Measurements from ENCODE around the gene EVC2. TPM values are rescaled to one million over a fixed set of nuclear protein-coding genes. Genes with fewer than 3 reads are reported as not detected.

Gene EVC2
- total RNA-seq, 1 donor from 2014 or later = 0.54 TPM

DNA sequence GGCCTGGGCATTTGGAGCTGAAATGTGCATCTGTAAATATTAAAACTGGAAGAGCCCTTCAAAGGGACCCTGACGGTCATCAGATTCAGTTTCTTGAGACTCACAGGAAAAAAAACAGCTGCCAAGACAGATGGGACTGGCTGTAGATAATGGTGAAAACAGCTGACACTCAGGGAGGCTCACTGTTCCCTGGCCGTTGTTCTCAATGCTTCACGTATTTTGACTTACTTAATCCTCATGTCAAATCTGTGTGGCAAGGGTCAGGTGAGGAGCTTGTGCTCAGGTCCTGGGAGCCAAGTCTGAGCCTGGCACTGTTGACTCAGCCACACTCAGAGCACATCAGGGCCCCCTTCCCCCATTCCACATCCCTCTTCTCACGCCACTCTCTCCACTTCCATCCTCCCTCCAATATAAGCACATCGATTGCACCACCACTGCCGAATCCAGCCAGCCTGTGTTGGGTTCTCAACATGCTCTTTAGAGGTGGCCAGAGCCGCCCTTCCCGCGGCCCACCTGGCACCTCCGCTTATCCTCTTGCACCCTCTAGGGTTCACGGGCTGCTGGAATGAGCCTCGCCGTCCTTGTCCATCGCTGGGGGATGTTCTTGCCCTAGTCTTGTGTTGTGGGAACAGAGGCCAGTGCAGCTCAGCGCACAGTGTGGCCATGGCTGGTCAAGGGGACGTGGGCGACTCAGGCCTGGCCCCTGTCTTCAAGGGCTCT is 42.7 kb upstream of the EVC2 start:
- H3K27ac Mint-ChIP-seq = no peak overlapping the region

GRCh38 chr4:5750052-5750945 is 41.9 kb upstream of the EVC2 start:
- H3K27me3 Mint-ChIP-seq (ENCODE audit: insufficient read depth) = no peaks in the 10 kb centered on the region
- no peak for DNase-seq (ENCODE audit: low spot score)
- peaks cover 3% of the 10 kb centered on the region for H3K36me3 Mint-ChIP-seq (ENCODE audit: low read depth)
- intact Hi-C loops (cut with micrococcal nuclease) = no loop called here
- peaks cover 4% of the 10 kb centered on the region for H3K9me3 Mint-ChIP-seq
- H3K4me1 Mint-ChIP-seq (ENCODE audit: low read depth) = no peaks in the 10 kb centered on the region
- no peak overlapping the region for H3K4me3 Mint-ChIP-seq
- H3K27ac Mint-ChIP-seq = no peak overlapping the region

More for the DNA sequence above, 42.7 kb upstream of the EVC2 start:
- peaks cover 4% of the 10 kb centered on the region for H3K9me3 Mint-ChIP-seq
- intact Hi-C loops (cut with micrococcal nuclease) = no loop called here
- H3K4me1 Mint-ChIP-seq (ENCODE audit: low read depth) = no peaks in the 10 kb centered on the region
- no peak overlapping the region for H3K4me3 Mint-ChIP-seq
- no peak for DNase-seq (ENCODE audit: low spot score)
- H3K27me3 Mint-ChIP-seq (ENCODE audit: insufficient read depth) = no peaks in the 10 kb centered on the region
- H3K36me3 Mint-ChIP-seq (ENCODE audit: low read depth) = peaks cover 3% of the 10 kb centered on the region

GRCh38 chr4:5749568-5749967 is 41.2 kb upstream of the EVC2 start:
- no peak for DNase-seq (ENCODE audit: low spot score)
- H3K27ac Mint-ChIP-seq = no peak overlapping the region
- peaks cover 4% of the 10 kb centered on the region for H3K9me3 Mint-ChIP-seq
- H3K27me3 Mint-ChIP-seq (ENCODE audit: insufficient read depth) = no peaks in the 10 kb centered on the region
- intact Hi-C loops (cut with micrococcal nuclease) = no loop called here
- no peak overlapping the region for H3K4me3 Mint-ChIP-seq
- H3K4me1 Mint-ChIP-seq (ENCODE audit: low read depth) = no peaks in the 10 kb centered on the region
- peaks cover 3% of the 10 kb centered on the region for H3K36me3 Mint-ChIP-seq (ENCODE audit: low read depth)

DNA sequence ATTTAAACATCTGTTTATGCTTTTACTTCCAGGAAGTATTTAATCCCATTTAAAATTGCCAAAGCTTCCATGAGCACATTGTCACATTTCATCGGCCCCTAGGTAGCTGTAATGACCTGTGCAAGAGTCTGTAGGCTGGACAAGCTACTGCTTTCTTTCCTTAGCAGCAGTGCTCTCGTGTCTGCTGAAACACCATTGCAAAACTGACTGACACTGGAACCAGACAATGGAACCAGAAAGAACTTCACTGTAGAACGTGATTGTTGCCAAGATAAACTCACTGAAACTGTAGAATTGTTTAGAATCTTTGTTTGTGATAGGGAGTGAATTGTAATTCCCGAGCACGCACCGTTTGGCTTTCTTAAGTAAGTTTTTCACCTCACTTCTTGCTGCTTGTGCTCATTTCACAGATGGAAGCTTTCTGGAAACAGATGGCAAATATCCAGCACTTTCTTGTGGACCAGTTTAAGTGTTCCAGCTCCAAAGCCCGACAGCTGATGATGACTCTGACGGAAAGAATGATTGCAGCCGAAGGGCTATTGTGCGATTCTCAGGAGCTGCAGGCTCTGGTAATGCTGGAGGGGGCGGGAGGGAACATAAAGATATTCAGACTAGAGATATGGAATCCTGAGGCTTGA is 39.5 kb upstream of the EVC2 start:
- no peak overlapping the region for H3K27ac Mint-ChIP-seq
- peaks cover 3% of the 10 kb centered on the region for H3K36me3 Mint-ChIP-seq (ENCODE audit: low read depth)
- intact Hi-C loops (cut with micrococcal nuclease) = no loop called here
- H3K27me3 Mint-ChIP-seq (ENCODE audit: insufficient read depth) = no peaks in the 10 kb centered on the region
- DNase-seq (ENCODE audit: low spot score) = no peak
- no peaks in the 10 kb centered on the region for H3K4me1 Mint-ChIP-seq (ENCODE audit: low read depth)
- peaks cover 4% of the 10 kb centered on the region for H3K9me3 Mint-ChIP-seq
- H3K4me3 Mint-ChIP-seq = no peak overlapping the region

GRCh38 chr4:5746829-5747737 is 38.7 kb upstream of the EVC2 start:
- no peak for DNase-seq (ENCODE audit: low spot score)
- Mint-ChIP-seq H3K4me1 (ENCODE audit: low read depth) (no peaks in the 10 kb centered on the region), H3K9me3 (peaks cover 4% of the 10 kb centered on the region), H3K4me3 (no peak overlapping the region), H3K27ac (no peak overlapping the region), H3K27me3 (ENCODE audit: insufficient read depth) (no peaks in the 10 kb centered on the region), H3K36me3 (ENCODE audit: low read depth) (peaks cover 3% of the 10 kb centered on the region)
- intact Hi-C loops (cut with micrococcal nuclease) = no loop called here

GRCh38 chr4:5746250-5746649 is 37.9 kb upstream of the EVC2 start:
- DNase-seq (ENCODE audit: low spot score) = no peak
- H3K27ac Mint-ChIP-seq = no peak overlapping the region
- H3K27me3 Mint-ChIP-seq (ENCODE audit: insufficient read depth) = no peaks in the 10 kb centered on the region
- peaks cover 4% of the 10 kb centered on the region for H3K9me3 Mint-ChIP-seq
- no peak overlapping the region for H3K4me3 Mint-ChIP-seq
- H3K4me1 Mint-ChIP-seq (ENCODE audit: low read depth) = no peaks in the 10 kb centered on the region
- intact Hi-C loops (cut with micrococcal nuclease) = no loop called here
- H3K36me3 Mint-ChIP-seq (ENCODE audit: low read depth) = peaks cover 3% of the 10 kb centered on the region

DNA sequence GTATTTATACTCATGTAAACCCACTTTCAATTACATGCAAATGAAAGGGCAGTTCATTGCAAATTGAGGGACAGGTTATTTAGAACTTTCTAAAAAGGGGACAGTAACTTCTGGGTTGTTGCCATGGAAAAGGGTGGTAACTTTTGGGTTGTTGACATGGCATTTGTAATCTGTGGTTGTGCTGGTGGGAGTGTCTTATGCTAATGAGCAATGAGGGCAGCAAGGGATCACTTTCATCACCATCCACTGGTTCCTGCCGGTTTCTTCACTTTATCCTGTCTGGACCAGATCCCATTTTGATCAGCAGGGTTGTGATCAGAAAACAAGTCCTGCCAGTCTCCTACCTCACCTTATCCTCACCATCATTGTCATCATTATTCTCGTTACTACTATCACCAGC is 34.6 kb upstream of the EVC2 start:
- no peak overlapping the region for H3K4me3 Mint-ChIP-seq
- DNase-seq (ENCODE audit: low spot score) = no peak
- H3K4me1 Mint-ChIP-seq (ENCODE audit: low read depth) = no peaks in the 10 kb centered on the region
- H3K27ac Mint-ChIP-seq = no peak overlapping the region
- peaks cover 4% of the 10 kb centered on the region for H3K9me3 Mint-ChIP-seq
- H3K36me3 Mint-ChIP-seq (ENCODE audit: low read depth) = peaks cover 3% of the 10 kb centered on the region
- no peaks in the 10 kb centered on the region for H3K27me3 Mint-ChIP-seq (ENCODE audit: insufficient read depth)
- intact Hi-C loops (cut with micrococcal nuclease) = no loop called here

GRCh38 chr4:5742388-5742787 is 34.0 kb upstream of the EVC2 start:
- Mint-ChIP-seq H3K9me3 (peaks cover 4% of the 10 kb centered on the region), H3K27ac (no peak overlapping the region), H3K27me3 (ENCODE audit: insufficient read depth) (no peaks in the 10 kb centered on the region), H3K4me3 (no peak overlapping the region), H3K36me3 (ENCODE audit: low read depth) (peaks cover 3% of the 10 kb centered on the region), H3K4me1 (ENCODE audit: low read depth) (no peaks in the 10 kb centered on the region)
- DNase-seq (ENCODE audit: low spot score) = no peak
- intact Hi-C loops (cut with micrococcal nuclease) = no loop called here

DNA sequence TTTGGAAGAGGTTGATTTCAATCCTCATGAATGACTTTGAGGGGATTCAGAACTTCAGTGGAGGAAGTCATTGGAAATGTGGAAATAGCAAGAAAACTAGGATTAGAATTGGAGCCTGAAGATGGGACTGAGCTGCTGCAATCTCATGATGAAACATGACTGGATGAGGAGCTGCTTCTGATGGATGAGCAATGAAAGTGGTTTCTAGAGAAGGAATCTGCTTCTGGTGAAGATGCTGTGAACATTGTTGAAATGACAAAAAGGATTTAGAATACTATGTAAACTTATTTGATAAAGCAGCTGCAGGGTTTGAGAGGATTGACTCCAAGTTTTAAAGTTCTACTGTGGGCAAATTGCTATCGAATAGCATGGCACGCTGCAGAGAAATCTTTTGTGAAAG is 29.7 kb upstream of the EVC2 start:
- intact Hi-C loops (cut with micrococcal nuclease) = no loop called here
- H3K9me3 Mint-ChIP-seq = no peaks in the 10 kb centered on the region
- H3K27ac Mint-ChIP-seq = no peak overlapping the region

GRCh38 chr4:5735463-5735862 is 27.1 kb upstream of the EVC2 start:
- Mint-ChIP-seq H3K27me3 (ENCODE audit: insufficient read depth) (no peaks in the 10 kb centered on the region), H3K27ac (no peak overlapping the region)
- intact Hi-C loops (cut with micrococcal nuclease) = no loop called here

More for the DNA sequence above, 29.7 kb upstream of the EVC2 start:
- Mint-ChIP-seq H3K36me3 (ENCODE audit: low read depth) (no peaks in the 10 kb centered on the region), H3K4me1 (ENCODE audit: low read depth) (no peaks in the 10 kb centered on the region), H3K27me3 (ENCODE audit: insufficient read depth) (no peaks in the 10 kb centered on the region), H3K4me3 (no peak overlapping the region)
- no peak for DNase-seq (ENCODE audit: low spot score)

GRCh38 chr4:5734853-5735252 is 26.5 kb upstream of the EVC2 start:
- intact Hi-C loops (cut with micrococcal nuclease) = no loop called here
- H3K4me3 Mint-ChIP-seq = no peak overlapping the region
- H3K27ac Mint-ChIP-seq = no peak overlapping the region
- H3K4me1 Mint-ChIP-seq (ENCODE audit: low read depth) = no peaks in the 10 kb centered on the region
- DNase-seq (ENCODE audit: low spot score) = no peak
- no peaks in the 10 kb centered on the region for H3K9me3 Mint-ChIP-seq
- H3K27me3 Mint-ChIP-seq (ENCODE audit: insufficient read depth) = no peaks in the 10 kb centered on the region
- no peaks in the 10 kb centered on the region for H3K36me3 Mint-ChIP-seq (ENCODE audit: low read depth)

More at GRCh38 chr4:5735463-5735862, 27.1 kb upstream of the EVC2 start:
- DNase-seq (ENCODE audit: low spot score) = no peak
- Mint-ChIP-seq H3K4me3 (no peak overlapping the region), H3K4me1 (ENCODE audit: low read depth) (no peaks in the 10 kb centered on the region), H3K36me3 (ENCODE audit: low read depth) (no peaks in the 10 kb centered on the region), H3K9me3 (no peaks in the 10 kb centered on the region)

DNA sequence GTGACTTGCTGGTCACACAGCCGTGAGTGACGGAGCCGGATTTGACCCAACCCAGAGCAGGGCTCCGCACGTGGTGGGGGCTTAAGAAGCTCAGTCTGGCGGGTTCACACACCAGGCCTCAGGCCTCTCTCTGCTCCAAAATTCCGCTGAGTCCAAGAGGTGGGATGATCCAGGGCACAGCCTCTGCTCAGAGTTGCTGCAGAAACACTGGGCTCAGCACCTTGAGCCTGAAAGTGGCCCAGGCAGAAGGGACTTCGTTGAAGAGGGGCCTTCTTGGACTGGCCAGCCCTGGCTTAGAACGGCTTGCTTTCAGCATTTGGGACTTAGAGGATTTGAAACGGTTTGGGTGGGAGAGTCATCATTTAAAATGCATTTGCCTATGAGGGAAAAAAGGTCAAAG is 23.8 kb upstream of the EVC2 start:
- no peak overlapping the region for H3K27ac Mint-ChIP-seq
- H3K27me3 Mint-ChIP-seq (ENCODE audit: insufficient read depth) = no peaks in the 10 kb centered on the region
- intact Hi-C loops (cut with micrococcal nuclease) = no loop called here
- no peaks in the 10 kb centered on the region for H3K4me1 Mint-ChIP-seq (ENCODE audit: low read depth)
- peaks cover 8% of the 10 kb centered on the region for H3K9me3 Mint-ChIP-seq
- H3K36me3 Mint-ChIP-seq (ENCODE audit: low read depth) = no peaks in the 10 kb centered on the region
- no peak for DNase-seq (ENCODE audit: low spot score)
- H3K4me3 Mint-ChIP-seq = no peak overlapping the region
